Stimulated activated CD4-positive, alpha-beta T cell treated with anti-CD3 and anti-CD28 coated beads, Interleukin-2, amount 100 ng/mL, for 48 hours (primary cell): ENCODE measurements around the gene CADPS2.
"Not testable (repeated sequence)": the region's sequence is repeated elsewhere in the genome, so short reads cannot be mapped to it uniquely, and the experiment has no call there.

Source experiments
- DNase-seq, 2 donors: peaks; one replicate each; pipeline ENCODE4 v3.0.0-alpha.2; 2020

Gene CADPS2

DNA sequence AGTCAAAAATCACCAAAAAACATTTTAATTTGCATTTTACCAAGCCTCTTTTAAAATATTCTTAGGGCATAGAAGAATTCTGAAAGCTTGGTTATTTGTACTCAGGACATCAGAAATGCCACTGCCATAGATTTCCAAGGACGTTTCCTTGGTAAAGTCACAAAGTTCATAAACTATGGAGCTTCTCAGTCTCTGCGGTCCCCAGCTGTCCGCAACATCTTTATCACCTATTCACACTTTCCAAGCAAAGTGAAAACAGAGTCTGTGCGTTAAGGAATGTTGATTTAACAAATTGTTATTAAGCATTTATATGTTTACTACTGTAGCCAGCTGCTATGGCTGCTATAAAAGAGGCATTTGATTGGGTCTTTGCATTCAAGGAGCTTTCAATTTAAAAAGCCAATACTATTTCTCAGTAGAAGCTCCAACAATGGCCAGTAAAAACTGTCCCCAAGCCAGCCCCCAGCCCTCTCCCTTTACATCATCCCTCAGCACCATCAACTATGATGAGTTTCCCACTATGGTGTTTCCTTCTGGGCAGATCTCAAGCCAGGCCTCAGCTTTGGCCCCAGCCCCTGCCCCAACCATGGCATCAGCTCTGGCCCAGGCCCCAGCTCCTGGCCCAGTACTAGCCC lies 36.8 kb downstream of the CADPS2 start:
- DNase-seq, result no peak

DNA sequence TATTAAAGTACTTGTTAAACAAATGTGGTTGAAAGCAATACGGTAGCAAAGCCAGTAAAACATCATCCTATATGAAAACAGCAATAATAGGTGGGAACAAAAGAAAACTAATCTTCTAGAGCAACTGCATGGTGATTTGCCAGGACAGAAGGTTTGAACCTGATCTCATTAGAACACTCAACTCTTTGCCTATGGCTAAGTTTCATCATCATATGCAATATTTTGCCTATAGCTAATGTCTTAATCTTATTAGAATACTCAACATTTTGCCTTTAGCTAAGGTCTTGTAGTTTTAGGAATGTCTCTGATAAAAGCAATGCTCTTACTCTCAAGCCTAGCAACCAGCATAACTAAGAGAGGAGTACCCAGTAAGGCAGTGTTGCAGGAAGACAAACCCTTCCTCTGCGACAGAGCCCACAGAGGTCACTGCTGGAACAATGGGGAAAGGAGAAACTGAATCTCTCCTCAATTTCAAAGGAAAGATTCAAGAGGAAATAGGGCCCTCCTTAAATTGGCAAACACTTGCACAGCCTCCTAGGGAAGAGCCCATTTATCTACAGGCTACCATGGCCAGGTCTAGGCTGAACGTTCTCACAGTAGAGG lies 38.3 kb downstream of the CADPS2 start:
- DNase-seq, result no peak

DNA sequence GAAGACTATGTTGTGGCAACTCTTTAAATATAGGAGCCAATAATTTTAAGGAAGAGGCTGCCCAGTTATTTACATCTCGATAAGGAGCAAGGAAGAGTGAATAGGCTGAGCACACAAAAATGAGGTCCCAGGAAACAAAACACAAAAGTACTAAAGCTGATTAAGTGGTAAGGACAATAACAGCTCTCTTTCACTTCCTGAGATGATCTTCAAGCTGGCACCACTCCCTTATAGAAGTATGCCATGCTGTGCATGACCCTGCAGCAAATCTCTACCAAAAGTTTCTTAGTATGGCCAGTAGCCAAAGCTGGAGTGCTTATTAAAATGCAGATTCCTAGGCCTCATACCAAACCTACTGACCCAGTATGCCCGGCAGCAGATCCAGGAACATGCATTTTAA lies 39.7 kb downstream of the CADPS2 start:
- no peak for DNase-seq

DNA sequence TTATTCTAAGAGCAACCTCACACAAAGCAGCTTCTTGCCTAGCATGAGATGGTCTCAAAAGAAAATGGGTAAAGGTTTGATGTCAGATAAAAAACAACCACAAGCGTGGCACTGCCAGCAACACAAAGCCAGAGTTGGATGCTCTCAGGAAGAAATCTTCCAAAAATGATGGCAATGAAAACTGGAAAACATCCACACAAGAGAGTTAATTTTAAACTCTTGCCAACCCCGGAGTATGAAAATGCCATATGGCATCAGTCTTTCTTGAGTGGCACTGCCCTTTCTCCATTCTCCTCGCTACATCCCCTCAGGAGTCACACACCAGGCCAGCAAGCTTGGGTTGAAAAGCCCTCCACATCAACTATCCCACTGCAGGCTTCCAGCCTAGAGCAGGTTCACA lies 41.0 kb downstream of the CADPS2 start:
- DNase-seq, result no peak

DNA sequence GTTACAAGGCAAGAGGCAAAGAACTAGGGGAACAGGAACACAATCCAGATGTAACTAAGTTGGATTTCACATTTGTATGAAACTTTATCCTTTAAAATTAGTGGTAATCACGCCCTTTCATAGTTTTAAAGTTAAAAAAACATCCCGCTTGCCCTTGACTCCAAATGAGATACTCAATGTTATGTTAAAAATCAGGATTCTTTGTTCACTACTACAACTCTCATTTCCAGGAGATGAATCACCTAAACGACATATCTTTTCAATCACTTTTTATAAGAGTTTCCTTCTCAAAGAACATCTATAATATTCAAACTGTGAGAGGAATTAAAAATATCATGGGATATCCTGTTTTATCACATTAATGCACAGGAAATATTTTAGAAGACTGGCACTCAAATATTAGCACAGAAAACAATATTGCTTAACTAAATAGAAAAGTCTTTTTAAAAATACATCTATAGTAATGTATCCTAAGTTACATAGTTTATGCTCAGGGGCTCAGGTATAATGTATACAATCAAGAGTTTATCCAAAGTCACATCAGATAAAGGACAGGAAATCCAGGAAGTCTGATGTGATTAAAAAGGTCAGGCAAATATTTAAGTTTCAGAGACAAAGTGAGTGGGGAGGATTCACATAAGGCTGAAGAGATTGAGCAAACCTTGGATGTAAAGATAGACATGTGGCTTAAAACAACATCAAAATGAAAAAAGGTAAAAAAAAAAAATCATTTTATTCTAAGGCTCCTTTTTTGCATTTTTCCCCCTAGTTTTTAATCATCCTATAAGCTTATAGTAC lies 41.9 kb downstream of the CADPS2 start:
- DNase-seq, result no peak

DNA sequence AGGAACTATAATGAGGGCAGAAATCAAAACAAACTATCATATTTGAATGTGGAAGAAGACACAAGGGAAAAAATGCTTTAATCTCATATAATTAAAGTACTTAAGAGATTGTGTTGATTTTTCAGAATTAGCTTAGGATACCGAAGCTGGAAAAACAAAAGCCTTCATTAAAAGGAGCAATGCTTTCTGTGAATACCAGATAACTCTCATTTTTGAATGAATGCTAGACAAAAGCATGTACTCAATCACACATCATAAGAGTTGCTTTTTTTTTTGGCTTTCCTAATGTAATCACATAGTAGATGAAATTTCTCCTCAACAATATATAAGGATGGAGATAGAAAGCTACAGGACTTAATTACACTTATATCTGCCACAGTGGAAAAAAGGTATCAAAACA lies 43.3 kb downstream of the CADPS2 start:
- DNase-seq, result no peak

DNA sequence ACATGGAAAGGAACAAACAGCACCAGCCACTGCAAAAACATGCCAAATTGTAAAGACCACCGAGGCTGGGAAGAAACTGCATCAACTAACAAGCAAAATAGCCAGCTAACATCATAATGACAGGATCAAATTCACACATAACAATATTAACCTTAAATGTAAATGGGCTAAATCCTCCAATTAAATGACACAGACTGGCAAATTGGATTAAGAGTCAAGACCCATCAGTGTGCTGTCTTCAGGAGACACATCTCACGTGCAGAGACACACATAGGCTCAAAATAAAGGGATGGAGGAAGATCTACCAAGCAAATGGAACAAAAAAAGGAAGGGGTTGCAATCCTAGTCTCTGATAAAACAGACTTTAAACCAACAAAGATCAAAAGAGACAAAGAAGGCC lies 50.0 kb downstream of the CADPS2 start:
- not testable (repeated sequence) for DNase-seq

DNA sequence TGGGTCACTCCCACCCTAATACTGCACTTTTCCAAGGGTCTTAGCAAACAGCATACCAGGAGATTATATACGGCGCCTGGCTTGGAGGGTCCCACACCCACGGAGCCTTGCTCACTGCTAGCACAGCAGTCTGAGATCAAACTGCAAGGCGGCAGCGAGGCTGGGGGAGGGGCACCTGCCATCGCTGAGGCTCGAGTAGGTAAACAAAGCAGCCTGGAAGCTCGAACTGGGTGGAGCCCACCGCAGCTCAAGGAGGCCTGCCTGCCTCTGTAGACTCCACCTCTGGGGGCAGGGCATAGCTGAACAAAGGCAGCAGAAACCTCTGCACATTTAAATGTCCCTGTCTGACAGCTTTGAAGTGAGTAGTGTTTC lies 51.7 kb downstream of the CADPS2 start:
- not testable (repeated sequence) for DNase-seq

DNA sequence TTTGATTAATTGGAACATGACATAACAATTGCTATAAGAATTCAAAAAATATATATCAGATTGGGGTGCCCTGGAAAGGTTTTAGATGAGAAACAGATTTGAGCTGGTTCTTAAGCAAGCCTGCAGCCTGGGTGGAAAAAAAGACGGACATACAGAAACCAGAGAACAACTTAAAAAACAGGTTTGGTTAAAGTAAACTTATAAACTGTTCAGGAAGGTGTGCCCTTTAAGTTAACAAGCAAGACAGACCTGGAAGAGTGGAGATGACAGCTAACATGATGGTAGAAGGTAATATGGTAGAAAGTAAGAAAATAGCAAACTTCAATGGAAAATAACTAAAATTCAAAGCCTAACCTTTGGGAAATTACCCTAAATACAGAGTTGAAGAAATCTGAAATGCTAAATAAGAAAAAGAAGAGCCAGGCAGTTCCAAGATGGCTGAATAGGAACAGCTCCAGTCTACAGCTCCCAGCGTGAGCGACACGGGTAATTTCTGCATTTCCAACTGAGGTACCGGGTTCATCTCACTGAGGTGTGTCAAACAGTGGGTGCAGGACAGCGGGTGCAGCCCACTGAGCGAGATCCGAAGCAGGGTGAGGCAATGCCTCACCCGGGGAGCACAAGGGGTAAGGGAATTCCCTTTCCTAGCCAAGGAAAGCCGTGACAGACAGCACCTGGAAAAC lies 52.2 kb downstream of the CADPS2 start:
- DNase-seq, result no peak

DNA sequence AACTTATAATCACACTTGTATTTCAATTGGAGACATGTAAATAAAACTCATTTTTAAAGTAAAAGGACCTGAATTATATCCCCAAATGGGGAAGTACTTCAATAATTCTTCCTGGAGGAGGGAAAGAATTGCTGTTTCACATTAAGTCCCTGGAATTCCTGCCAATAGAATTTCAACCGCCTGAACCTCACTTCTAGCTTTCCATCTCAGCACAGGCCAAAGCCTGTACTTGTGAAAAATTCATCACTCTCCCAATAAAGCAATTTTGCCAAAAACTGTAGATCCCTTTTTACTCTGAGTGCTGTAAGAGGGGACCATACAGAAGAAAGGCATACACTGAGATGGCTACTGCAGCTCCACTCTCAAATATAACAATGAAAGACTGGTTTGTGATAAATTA lies 54.8 kb downstream of the CADPS2 start:
- no peak for DNase-seq

DNA sequence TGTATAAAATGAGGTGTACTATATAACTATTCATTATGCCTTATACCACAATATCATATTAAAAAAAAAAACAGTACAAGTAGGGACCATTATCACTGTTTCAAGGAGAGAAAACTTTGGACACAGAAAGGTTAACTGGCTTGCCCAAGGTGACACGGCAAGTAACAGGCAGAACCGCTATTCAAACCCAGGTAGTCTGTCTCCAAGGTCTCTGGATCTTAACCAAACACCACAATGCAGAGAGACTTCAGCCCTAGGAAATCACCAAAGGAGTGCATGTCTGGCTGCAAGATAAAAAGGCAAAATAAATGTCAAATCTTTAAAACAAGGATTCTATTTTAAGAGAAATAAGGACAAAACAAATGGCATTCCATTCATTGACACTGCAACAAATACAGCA lies 56.3 kb downstream of the CADPS2 start:
- no peak for DNase-seq

DNA sequence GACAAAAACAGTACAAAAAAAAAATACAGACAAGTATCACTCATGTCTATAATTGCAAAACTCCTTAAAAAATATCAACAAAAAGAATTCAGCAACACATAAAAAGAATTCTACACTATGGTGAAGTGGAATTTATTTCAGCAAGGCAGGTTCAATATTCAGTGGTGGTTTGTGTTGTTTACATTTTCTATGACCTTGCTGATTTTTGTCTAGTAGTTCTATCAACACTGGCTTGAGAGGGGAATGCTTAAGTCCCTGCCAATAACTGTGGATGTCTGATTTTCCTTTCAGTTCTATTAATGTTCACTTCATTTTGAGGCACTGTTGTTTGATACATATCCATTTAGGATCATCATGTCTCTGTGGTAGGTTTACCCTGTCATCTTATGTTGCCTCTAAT lies 58.5 kb downstream of the CADPS2 start:
- no peak for DNase-seq

DNA sequence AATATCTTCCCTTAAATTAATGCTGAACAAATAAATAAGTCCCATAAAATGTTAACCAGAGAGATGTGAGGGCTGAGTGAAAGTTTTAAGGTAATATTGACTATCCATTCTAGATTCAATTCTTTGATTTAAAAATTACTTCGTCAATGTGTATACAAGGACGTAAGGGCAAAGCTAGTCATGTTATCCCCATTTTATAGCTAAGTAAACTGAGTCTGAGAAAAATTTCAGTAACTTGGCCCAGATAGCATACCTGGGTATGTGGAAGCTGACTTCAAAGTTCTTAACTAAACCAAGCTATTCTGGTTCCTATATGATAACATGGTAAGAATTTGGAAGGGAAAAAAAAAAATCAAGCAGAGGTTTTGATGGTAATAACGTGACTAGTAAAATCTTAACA lies 72.4 kb downstream of the CADPS2 start:
- no peak for DNase-seq

DNA sequence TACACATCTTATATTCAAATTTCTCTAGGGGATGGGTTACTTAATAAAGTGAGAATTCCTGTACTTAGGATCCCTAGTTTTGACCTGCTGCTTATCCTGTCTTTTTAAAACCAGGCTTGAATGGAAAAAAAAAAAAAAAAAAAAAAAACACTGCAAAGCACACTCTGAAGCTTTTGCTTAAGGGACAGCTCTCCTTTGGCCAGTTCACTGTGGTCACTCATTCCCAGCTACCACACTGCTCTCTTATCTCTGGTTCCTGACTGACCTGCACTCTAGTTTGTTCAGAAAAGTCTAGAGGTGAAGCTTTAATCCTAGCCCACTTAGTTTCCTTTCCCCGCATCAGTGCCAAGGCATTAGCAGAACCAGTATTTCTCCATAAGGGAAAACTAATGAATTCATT lies 82.4 kb downstream of the CADPS2 start:
- no peak for DNase-seq

DNA sequence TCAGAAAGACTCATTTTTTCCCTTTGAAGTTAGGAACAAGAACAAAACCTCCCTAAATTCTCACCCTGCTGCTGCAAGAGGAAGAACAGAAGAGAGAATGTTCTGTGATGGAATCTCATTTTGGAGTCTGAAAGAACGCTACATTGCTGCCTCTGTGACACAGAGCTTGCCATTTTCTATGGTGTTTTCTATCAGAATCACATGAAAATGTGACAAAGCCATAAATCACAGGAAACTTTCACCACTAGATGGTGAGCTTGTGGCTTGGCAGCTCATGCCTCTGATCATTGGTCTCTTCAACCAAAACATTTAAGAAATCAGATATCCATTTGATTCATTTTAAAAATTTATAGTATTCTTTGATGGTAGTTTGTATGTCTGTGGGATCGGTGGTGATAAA lies 82.9 kb downstream of the CADPS2 start:
- no peak for DNase-seq

DNA sequence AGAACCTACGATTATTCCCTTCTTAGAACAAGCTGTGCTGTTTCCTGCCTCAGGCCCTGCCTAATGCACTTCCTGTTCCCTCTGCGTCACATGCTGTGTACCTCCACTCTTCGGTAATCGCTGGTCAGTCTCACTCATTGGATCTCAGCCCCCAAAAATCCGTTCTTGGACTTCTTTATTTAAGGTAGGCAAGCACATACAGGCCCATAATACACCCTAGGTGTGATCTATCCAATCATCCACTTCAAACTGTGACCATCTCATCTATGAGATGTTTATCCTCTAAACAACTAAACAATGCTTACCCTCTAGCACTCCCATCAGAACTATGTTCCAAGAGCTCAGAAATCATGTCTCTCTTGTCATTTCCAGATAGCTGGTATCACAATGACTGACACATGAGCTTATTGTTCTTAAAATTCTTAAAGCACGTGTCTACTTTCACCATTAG lies 83.9 kb downstream of the CADPS2 start:
- no peak for DNase-seq

DNA sequence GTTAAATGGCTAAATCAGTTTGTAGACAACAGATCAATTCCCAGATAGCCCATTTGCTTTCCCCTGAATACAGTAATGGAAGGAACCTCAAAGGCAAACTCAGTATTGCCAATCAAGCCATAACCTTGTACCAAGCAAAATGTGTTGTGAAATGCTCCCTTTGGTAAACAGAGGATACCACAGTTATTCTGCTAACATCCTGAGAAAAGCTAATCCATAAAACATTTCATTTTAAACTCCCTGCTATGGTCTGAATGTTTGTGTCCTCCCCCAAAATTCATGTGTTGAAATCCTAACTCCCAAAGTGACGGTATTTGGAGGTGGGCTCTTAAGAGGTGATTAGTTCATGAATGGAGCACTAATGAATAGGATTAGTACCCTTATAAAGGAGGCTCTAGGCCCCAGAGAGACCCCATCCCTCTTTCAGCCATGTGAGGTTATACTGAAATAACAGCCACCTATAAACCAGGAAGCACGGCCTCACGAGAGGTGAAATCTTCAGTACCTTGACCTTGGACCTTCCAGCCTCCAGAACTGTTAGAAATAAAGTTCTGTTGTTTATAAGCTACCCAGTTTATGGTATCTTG lies 94.2 kb downstream of the CADPS2 start:
- DNase-seq, result no peak

DNA sequence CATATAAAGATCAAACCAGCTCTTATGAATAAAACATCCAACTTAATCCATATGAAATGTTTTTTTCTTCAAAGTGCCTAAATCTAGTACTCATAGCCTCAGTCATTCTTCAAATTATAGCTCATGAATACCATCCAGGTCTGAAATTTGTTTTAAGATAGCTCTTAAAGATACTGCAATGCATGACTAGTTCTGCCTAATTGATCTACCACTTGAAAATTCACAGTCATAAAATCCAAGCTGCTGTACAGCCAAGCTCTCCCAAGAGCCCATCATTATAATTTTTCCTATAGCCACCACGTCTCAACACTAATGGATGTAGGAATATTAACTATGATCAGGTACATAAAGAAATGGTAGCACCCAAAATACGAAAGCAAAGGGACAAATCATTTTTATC lies 95.7 kb downstream of the CADPS2 start:
- DNase-seq, result no peak

DNA sequence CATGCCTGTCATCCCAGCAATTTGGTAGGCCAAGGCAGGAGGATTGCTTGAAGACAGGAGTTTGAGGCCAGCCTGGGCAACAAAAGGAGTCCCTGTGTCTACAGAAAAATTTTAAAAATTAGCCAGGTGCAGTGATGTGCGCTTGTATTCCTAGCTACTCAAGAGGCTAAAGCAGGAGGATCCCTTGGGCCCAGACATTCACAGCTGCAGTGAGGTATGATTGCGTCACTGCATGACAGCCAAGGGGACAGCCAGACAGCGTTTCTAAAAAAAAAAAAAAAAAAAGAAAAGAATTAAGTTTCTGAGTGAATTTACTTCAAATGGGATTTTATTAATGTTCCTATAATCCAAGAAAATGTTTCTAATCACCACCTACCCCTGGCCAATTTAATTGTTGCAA lies 96.1 kb downstream of the CADPS2 start:
- no peak for DNase-seq

DNA sequence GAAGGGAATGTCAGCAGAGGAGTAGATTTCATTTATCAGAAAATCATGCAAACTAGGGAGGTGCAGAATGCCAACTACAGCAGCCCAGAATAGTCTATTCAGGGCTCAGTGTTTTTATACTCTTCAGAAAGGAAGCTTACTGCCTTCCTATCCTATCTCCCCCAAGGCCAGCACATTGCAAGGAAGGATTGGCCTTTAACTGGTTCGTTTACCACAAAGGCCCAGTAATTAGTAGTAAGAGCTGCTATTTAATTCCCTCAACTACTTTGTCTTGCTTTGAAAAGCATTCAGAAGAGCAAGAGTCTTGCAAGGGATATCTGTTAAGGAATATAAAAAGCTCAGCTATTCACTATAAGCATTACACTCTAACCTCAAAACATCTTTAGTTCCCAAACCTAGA lies 97.1 kb downstream of the CADPS2 start:
- no peak for DNase-seq

DNA sequence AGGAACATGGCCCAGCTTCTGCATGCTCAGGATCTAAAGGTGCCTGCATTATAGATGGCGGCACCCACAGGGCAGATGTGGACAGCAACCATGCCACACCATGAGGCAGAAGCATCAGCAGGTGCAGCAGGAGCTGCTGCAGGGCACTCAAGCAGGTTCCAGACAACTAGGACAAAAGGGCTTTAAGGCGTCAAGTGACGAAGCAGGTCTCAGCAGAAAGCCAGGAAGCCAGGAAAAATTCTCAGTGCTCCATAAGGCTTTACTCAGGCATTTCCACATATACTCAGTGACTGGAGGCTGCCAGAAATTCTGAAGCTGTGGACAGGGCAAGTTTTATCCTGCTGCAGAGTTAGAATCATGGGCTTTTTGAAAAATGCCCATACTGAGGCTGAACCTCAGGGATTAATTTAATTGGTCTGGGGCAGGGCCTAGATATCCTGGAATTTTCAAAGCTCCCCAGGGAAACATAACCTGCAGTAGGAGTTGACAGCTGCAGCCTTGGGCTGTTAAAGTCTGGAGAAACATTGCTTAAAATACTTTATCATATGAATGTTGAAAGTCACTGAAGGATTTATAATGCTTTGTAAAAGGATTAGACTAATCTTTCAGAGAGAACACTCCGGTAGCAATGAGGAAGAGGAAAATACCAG lies 115.4 kb downstream of the CADPS2 start:
- DNase-seq, result no peak

DNA sequence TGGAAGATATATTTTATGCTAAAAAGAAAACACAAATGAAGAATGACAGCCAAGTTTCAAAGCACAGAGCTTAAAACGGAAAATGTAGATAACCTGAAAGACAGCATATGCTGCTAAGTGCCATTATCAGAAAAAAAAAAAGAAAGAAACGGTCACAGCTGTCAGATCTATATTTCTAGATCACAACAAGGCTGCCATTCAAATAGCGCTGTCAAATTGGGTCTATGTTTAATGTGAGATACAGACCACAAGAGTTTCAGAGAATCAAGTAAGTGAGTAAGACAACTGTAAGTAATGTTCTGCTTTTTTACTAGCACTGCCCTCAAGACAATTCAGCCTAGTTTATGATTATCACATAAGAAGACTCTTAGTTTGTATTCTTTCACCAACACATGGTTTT lies 117.4 kb downstream of the CADPS2 start:
- DNase-seq, result no peak

DNA sequence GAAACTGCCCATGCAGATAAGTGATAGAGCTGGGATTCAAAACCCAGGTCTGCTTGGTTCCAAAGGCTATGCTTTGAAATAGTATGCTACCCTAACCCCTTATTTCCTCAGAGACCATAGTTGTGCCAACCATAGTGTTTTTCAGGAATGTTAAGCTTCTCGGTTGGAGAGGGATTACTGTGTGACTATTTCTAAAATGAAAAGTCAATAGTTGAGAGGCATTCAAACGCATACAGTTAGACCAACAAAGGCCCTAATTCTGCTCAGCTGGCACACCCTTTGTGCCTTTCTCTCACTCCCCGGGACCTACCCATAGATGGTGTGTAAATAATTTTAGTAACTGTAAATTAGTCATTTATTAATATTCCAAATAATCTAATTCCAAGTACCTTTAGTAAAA lies 118.9 kb downstream of the CADPS2 start:
- DNase-seq, result no peak
